ENCODE results near the gene LBHD1.
"Not testable (repeated sequence)": the region's sequence is repeated elsewhere in the genome, so short reads cannot be mapped to it uniquely, and the experiment has no call there.

LBHD1 gene

DNA sequence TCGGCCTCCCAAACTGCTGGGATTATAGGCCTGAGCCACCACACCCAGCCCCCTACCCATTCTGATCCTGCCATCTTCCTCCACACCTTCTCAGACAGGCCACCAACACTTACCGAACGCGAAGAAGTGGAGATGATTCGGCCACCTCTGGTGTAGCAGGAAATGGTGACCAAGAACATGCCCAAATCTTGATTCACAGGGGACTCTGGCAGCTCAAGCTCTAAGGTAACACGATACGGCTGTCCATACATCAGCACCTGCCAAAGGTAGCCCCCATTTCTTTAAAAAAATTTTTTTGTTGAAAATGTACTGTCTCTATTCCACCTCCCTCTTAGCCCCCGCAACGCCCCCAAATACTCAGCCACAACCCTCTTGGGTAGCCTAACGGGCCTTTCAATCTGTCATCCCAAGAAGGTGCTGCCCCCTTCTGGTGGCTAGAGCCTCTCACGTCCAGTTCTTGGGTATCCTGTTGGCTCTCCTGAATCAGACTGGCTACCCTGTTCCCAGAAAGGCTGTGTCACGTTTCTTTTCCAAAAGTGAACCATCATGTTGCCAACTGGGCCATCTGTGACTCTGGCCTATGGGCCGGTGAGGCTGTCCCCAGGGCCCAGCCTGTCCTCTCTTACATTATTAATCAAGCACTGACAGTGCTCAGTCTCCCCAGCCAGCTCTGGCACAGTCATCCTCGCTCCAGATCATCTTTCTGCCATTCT is 22.5 kb upstream of the LBHD1 start:
- DNase-seq (ENCODE audit: low read depth in 2 of 3, low spot score in 2 of 3): peak in 2 of 3 experiments; percentile 52 to 60

DNA sequence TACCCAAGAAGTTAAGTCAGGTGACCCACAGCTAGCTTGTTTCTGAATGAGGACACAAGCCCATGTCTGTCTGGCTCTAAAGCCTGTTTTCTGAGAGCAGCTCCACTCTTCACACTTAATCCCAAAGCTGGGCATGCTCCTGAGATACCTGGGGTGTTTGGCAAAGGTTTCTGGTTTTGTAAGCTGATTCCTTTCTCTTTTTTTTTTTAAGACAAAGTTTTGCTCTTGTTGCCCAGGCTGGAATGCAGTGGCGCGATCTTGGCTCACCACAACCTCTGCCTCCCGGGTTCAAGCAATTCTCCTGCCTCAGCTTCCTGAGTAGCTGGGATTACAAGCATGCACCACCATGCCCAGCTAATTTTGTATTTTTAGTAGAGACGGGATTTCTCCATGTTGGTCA is 21.6 kb upstream of the LBHD1 start:
- DNase-seq (ENCODE audit: low read depth in 2 of 3, low spot score in 2 of 3): not testable (repeated sequence)

DNA sequence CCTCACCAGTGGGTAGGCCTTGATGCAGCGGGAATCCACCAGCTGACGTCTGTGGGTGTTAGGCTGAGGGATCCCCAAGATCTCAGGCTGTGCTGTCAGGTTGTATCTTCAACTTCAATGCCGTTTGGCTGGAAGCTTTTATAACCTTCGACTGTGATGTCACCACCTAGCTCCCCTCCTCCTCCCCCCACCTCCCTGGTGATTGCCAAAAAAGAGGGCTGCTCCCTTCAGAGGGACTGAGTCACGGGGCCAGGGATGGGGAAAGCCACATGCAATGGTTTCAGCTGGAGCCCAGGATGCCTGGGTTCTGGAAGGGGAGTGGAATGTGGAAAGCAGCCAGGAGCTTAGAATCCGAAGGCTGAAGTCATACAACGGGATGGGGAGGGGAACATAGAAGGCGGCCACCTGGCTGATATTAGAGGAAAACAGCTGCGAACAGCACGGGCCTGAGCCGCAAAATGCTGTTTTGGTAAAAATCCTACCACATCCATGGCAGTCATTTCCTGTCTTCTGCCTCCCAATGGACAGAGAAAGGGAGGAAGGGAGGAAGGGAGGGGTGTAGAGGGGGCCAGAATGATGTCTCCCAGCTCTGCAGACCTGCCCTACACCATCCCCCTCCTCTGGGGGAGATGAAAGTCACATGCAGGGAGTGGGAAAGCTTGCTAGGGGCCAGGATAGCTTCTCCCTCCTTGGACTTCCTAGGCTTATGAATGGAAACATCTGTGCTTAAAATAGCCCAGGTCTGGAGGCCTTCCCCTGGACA is 17.5 kb upstream of the LBHD1 start, which contains the start of gene LRRN4CL:
Gene LRRN4CL, minus strand, starts transcription at position 110 of the 763 bp plus-strand sequence. CDS start 1,022 bp downstream, outside the sequence.
- DNase-seq (ENCODE audit: low read depth in 2 of 3, low spot score in 2 of 3): no peak

GRCh38 chr11:62688491-62688890 is 16.4 kb upstream of the LBHD1 start:
- no peak for DNase-seq (ENCODE audit: low read depth in 2 of 3, low spot score in 2 of 3)

DNA sequence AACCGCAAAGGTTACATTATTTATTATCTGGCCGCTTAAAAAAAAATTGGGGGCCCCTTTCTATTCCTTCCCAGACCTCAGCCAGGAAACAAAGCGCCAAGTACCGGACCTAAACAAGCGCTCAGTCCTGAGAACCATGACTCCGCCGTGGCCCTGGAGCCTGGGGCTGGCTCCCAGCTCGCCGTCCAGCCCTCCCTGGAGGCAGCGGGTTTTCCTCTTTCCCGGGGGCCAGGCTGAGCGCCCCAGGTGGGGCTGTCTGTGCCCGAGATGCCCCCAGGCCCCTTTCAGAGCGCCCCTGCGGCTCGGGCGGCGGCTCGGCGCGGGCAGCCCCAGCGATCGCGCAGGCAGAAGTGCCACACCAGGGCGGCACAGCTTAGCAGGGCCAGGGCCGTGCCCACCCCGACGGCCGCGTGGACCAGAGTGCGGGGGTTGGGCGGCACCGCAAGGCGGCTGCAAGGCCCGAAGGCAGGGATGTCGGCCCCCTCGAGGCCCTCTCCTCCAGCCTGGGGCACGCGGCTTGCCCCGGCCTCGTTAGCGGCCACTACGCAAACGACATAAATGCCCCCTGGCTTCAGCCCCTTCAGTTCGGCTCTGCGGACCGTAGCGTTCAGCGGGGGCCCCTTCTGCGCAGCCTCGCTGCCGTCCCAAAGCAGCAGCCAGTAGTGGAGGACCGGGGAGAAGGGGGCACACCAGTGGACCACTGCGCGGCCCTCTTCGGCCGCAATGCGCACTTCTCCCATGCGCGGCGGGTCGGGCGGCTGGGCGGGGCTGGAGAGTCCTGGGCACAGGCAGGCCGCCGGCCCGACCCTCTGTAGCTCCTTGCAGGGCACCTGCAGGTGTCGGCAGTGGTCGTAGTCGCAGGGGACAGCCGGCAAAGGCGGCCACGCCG is 15.7 kb upstream of the LBHD1 start:
- DNase-seq (ENCODE audit: low read depth in 2 of 3, low spot score in 2 of 3): no peak

DNA sequence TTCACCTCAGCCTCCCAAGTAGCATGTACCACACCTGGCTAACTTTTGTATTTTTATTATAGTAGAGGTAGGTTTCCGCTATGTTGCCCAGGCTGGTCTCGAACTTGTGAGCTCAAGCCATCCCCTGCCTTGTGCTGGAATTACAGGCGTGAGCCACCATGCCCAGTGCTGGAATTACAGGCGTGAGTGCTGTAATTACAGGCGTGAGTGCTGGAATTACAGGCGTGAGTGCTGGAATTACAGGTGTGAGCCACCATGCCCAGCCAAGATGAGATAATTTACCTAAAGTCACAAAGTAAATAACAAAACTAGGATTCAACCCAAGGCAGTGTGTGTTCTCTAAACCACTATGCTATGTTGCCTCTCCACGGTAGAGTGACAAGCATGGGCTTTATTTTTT is 10.5 kb upstream of the LBHD1 start:
- DNase-seq (ENCODE audit: low read depth in 2 of 3, low spot score in 2 of 3): no peak

- no peak for DNase-seq (ENCODE audit: low read depth in 2 of 3, low spot score in 2 of 3)
These were observed 8.8 kb upstream of the LBHD1 start for GRCh38 chr11:62680825-62681240.

DNA sequence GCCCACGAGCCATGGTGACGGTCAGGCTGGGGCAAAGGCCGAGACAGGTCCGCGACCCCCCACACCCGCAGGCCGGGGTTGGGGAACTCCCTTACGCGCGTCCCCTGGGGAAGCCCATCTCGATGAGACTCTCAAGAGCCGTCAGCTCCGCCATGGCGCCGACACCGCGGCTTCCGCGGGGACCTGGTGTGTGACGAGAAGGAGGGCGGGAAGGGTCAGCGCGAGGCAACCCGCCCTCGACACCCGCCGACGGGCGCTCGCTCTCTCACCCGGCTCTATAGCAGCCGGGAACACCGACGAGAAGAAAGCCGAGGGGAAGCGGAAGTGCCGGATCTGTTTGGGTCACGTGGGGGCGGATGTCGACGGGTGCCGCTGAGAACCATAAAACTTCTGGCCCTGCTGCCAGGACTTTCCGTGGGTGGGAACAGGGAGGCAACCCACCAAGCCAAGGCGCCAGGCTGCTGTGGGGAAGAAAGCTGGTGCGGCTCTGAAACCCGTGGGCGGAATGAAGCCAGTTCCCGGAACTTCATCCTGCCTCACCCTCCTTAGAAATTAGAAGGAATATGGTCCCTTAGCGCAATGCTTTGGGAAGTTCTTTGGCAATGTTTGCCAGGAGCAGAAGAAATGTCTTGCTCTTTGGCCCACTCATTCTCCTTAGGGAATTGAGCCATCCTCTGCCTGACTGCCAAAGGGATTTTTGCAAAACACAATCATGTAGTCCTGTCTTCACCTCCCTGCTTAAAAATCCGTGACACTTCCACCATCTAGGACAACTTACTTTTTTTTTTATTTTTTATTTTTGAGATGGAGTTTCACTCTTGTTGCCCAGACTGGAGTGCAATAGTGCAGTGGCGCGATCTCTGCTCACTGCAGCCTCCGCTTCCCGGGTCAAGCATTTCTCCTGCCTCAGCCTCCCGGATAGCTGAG is 7.0 kb upstream of the LBHD1 start, which contains the start of gene UBXN1:
Gene UBXN1, minus strand, starts transcription at position 304 of the 927 bp plus-strand sequence. Its CDS starts 150 bp downstream, at position 154.
- peak; percentile 63 to 75 (median 70) for DNase-seq (ENCODE audit: low read depth in 2 of 3, low spot score in 2 of 3)

- DNase-seq (ENCODE audit: low read depth in 2 of 3, low spot score in 2 of 3): no peak
These were observed 6.3 kb upstream of the LBHD1 start for GRCh38 chr11:62678433-62678769.

GRCh38 chr11:62677714-62678113 is 5.6 kb upstream of the LBHD1 start:
- no peak for DNase-seq (ENCODE audit: low read depth in 2 of 3, low spot score in 2 of 3)

GRCh38 chr11:62677156-62677555 is 5.1 kb upstream of the LBHD1 start:
- DNase-seq (ENCODE audit: low read depth in 2 of 3, low spot score in 2 of 3): no peak

- no peak for DNase-seq (ENCODE audit: low read depth in 2 of 3, low spot score in 2 of 3)
These were observed 4.6 kb upstream of the LBHD1 start for GRCh38 chr11:62676698-62677097.

DNA sequence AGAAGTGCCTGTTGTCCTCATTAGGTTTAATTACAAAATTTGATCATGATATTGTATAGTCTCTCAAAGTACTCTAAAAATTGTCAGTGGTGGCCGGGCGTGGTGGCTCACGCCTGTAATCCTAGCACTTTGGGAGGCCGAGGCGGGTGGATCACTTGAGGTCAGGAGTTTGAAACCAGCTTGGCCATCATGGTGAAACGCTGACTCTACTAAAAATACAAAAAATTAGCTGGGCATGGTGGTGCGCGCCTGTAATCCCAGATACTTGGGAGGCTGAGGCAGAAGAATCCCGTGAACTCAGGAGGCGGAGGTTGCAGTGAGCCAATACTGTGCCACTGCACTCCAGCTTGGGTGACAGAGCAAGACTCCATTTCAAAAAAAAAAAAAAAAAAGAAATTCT is 3.3 kb upstream of the LBHD1 start:
- DNase-seq (ENCODE audit: low read depth in 2 of 3, low spot score in 2 of 3): not testable (repeated sequence)

- DNase-seq (ENCODE audit: low read depth in 2 of 3, low spot score in 2 of 3): no peak
These were observed 1.1 kb upstream of the LBHD1 start for GRCh38 chr11:62673196-62673525.

DNA sequence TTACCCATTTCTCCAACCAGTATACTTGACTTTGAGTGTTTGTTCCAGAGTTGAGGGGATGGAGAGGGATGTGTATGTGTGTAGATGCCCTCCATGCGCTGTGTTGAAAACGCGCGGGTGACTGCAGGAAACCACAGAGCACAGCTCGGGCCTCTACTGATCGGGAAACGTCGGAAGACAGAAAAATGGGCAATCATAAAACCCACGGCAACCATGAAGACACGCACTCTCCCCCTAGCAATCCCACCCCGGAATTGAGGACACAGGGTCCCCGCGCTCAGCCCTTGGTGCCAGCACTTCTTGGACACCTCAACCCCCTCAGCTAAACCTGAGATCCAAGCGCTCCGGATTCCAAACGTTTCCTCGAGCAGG is 845 bp downstream of the LBHD1 start:
- DNase-seq (ENCODE audit: low read depth in 2 of 3, low spot score in 2 of 3): no peak

DNA sequence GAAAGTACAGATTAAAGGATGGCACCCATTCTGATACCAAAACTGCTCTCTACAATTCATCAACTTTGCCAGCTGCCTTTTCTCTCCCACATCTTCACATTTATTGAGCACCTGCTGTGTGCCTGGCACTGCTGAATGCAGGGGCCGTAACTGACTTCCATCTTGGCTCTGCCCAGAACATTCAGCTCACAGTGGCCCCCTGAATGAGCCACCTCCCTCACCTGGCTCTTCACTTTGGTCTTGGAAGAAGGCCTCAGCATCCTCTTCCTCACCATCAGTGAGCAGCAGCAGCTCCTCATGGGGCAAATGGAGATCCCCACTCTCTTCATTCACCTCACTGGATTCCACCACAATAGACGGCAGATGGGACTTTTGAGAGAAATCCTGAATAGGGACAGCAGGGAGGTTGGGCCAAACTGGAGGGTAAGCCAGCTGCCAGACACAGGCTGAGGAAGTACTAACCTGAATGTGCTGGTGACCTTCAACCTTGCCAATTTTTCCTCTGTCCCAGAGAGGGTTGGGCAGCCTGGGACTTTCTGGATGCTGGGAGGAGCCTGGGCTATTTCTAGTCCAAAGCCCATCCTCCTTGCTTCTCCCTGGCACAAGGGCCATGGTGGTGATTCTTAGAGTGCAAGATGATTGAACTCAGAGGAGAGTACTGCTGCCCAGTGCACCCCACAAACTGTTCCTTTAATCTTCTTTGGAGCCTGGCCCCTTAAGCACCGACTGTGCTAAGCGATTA is 2.5 kb downstream of the LBHD1 start:
- no peak for DNase-seq (ENCODE audit: low read depth in 2 of 3, low spot score in 2 of 3)

DNA sequence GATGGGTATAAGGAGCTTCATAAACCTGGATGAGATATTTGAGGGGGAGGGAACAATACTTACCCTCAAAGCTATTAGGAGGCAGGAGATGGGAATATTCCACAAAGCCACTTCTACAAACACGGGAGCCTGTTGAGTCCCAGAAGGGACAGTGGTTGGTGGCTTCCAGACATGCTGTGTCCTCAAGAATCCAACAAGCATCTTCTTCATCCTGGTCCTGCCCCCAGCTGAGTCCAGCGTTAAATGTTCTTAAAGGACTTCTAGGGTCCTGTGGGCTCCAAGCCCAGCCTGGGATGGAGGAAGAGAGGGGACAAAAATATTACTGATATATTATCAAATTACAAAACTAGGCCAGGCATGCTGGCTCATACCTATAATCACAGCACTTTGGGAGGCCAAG is 4.6 kb downstream of the LBHD1 start:
- no peak for DNase-seq (ENCODE audit: low read depth in 2 of 3, low spot score in 2 of 3)

GRCh38 chr11:62666259-62666926 is 5.7 kb downstream of the LBHD1 start:
- DNase-seq (ENCODE audit: low read depth in 2 of 3, low spot score in 2 of 3): no peak

DNA sequence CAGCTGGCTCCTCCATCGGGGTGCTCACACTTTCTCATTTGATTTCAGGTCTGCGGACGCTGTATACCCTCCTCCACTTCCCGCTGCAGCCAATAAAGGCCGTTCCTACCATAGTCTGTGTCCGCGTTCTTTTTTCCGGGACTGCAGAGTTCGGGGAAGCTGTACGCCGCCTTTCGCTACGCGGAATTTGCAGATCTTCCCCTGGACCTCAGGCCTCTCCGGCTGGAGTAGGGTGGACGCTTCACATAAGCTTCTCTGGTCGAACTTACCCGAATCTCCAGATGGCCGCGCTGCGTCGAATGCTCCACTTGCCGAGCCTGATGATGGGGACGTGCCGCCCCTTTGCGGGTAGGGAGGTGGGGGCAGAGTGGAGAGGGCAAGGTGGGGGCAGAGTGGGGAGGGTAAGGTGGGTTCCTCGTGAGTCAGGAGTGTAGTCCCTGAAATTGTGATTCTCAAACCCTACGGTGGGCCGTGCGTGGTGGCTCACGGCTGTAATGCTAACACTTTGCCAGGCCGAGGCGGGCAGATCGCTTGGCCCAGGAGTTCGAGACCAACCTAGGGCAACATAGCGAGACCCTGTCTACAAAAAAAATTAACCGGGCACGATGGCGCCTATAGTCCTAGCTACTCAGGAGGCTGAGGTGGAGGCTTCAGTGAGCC is 6.3 kb downstream of the LBHD1 start:
- DNase-seq (ENCODE audit: low read depth in 2 of 3, low spot score in 2 of 3): peak in 2 of 3 experiments; percentile 48

Data from activated CD8-positive, alpha-beta memory T cell treated with anti-CD3 and anti-CD28 coated beads for 48 hours (primary cell).